Keratinocyte (primary cell): ENCODE measurements around the gene AHCY. TPM values are rescaled to one million over a fixed set of nuclear protein-coding genes. Genes with fewer than 3 reads are reported as not detected.
"Not testable (repeated sequence)": the region's sequence is repeated elsewhere in the genome, so short reads cannot be mapped to it uniquely, and the experiment has no call there.

Experiments
- DNase-seq: peaks from one replicate; pipeline ENCODE4 v3.0.0-alpha.2; 2011; ENCODE audit warnings: low read depth, missing footprints, low spot score
- FAIRE-seq: peaks from 2 replicates; lab custom pipeline; 2011; peaks lifted over from hg19 to GRCh38; lab: Jason Lieb, UNC
- H2AFZ ChIP-seq: 2 replicates; pipeline ENCODE4 v1.6.0; 2012; ENCODE audit warnings: low read length, control low read depth, inconsistent platforms; ENCODE audit not compliant: control insufficient read depth
- H3K27ac ChIP-seq: 2 replicates; pipeline ENCODE4 v1.5.1; 2011; ENCODE audit warnings: low read length; ENCODE audit not compliant: control insufficient read depth, insufficient read depth
- H3K27me3 ChIP-seq: 3 replicates; pipeline ENCODE4 v1.6.0; 2011; ENCODE audit warnings: low read length; ENCODE audit not compliant: control insufficient read depth, insufficient read depth; ENCODE audit errors: extremely low read depth
- H3K36me3 ChIP-seq, 2 experiments: 2 replicates in 1 of 2; 3 replicates in 1 of 2; pipeline ENCODE4 v1.5.1; 2011; ENCODE audit warnings: low read length in 2 of 2, mild to moderate bottlenecking in 1 of 2; ENCODE audit not compliant: control insufficient read depth in 2 of 2, insufficient read depth in 2 of 2; ENCODE audit errors: extremely low read depth in 1 of 2
- H3K4me1 ChIP-seq: 3 replicates; pipeline ENCODE4 v1.5.1; 2011; ENCODE audit warnings: low read length; ENCODE audit not compliant: control insufficient read depth, insufficient read depth; ENCODE audit errors: extremely low read depth
- H3K4me2 ChIP-seq: 3 replicates; pipeline ENCODE4 v1.6.0; 2011; ENCODE audit warnings: low read depth, low read length; ENCODE audit not compliant: control insufficient read depth, insufficient read depth; ENCODE audit errors: extremely low read depth
- H3K4me3 ChIP-seq, 3 experiments: fragments of 200-600 bp in 1 of 3; sonication (generic) in 1 of 3; 2 replicates in 2 of 3; 3 replicates in 1 of 3; pipeline ENCODE4 v1.5.1; 2011 to 2016; ENCODE audit warnings: low read length in 3 of 3, mild to moderate bottlenecking in 3 of 3, control low read depth in 2 of 3, inconsistent platforms in 1 of 3, low read depth in 1 of 3, mixed read lengths in 1 of 3, mixed run types in 1 of 3, moderate library complexity in 1 of 3; ENCODE audit not compliant: control insufficient read depth in 2 of 3, insufficient read depth in 2 of 3; ENCODE audit errors: extremely low read depth in 1 of 3
- H3K79me2 ChIP-seq: 2 replicates; pipeline ENCODE4 v1.6.0; 2012; ENCODE audit warnings: low read length; ENCODE audit not compliant: control insufficient read depth, insufficient read depth
- H3K9ac ChIP-seq: 3 replicates; pipeline ENCODE4 v1.6.0; 2011; ENCODE audit warnings: low read length; ENCODE audit not compliant: control insufficient read depth, insufficient read depth; ENCODE audit errors: extremely low read depth
- H3K9me1 ChIP-seq: 3 replicates; pipeline ENCODE4 v1.6.0; 2011; ENCODE audit warnings: low read length; ENCODE audit not compliant: control insufficient read depth, insufficient read depth; ENCODE audit errors: extremely low read depth
- H3K9me3 ChIP-seq: 2 replicates; pipeline ENCODE4 v1.5.1; 2012; ENCODE audit warnings: low read depth, low read length; ENCODE audit not compliant: control insufficient read depth
- H4K20me1 ChIP-seq: 3 replicates; pipeline ENCODE4 v1.6.0; 2011; ENCODE audit warnings: low read length; ENCODE audit not compliant: control insufficient read depth, insufficient read depth; ENCODE audit errors: extremely low read depth
- CTCF ChIP-seq, 3 experiments: IDR thresholded peaks in 1 of 3; conservative IDR thresholded peaks in 1 of 3; optimal IDR thresholded peaks in 1 of 3; 2 replicates in 2 of 3; 3 replicates in 1 of 3; pipeline versions ENCODE3 to v1.5.1; 2011; ENCODE audit warnings: low read length in 3 of 3, mild to moderate bottlenecking in 3 of 3, moderate library complexity in 2 of 3, control low read depth in 1 of 3, inconsistent platforms in 1 of 3; ENCODE audit not compliant: insufficient read depth in 2 of 3; ENCODE audit errors: extremely low read depth in 1 of 3
- EZH2 ChIP-seq: IDR thresholded peaks from one replicate; pipeline ENCODE4 v1.6.1; 2012; ENCODE audit warnings: inconsistent platforms, mild to moderate bottlenecking, low read length, moderate library complexity
- dilution Hi-C: fragments of 300-500 bp; cut with MboI; formaldehyde crosslinking; loops from one replicate; pipeline ENCODE4 v1.7.0; 2020; ENCODE audit warnings: low sequenced_read_pairs; ENCODE audit not compliant: extremely low pct_ligation_motif_present
- polyA plus RNA-seq, 5 experiments: library from polyadenylated mRNA; depleted of rRNA in 3 of 5; stranded (reverse) in 3 of 5; stranded (forward) in 1 of 5; unstranded in 1 of 5; fragments of >200 nt; gene quantifications; 1 replicate in 1 of 5; 2 replicates in 3 of 5; 3 replicates in 1 of 5; pipeline versions ENCODE4 v1.2.1 to v1.2.3, GENCODE V29; 2011 to 2012; ENCODE audit warnings: missing spikeins in 2 of 5, low read depth in 1 of 5, low replicate concordance in 1 of 5

Gene AHCY
- polyA plus RNA-seq, 1 donor (not counting 4 experiments of a cell fraction or from before 2014, with no cell fraction given), result 320 TPM

- Histone ChIP-seq H3K4me1 (peaks cover 4% of the 10 kb centered on the region), H3K79me2 (no peaks in the 10 kb centered on the region), H3K4me2 (no peak overlapping the region), H3K4me3 (no peak overlapping the region), H3K9ac (no peak overlapping the region), H3K27ac (no peak overlapping the region), H3K9me3 (no peaks in the 10 kb centered on the region), H4K20me1 (no peaks in the 10 kb centered on the region), H3K36me3 (no peaks in the 10 kb centered on the region), H2AFZ (no peak overlapping the region), H3K9me1 (no peaks in the 10 kb centered on the region), H3K27me3 (no peaks in the 10 kb centered on the region)
- FAIRE-seq, result no peak
- DNase-seq, result no peak
- TF ChIP-seq EZH2 (no peak), CTCF (optimal IDR thresholded peaks at IDR 0.05 in 1 of 3, IDR thresholded peaks at IDR 0.05 in 1 of 3, conservative IDR thresholded peaks at IDR 0.05 in 1 of 3; ENCODE audit: extremely low read depth in 1 of 3, insufficient read depth in 2 of 3, low read length in 3 of 3) (no peak)
- dilution Hi-C loops, result no loop called here
Measured at GRCh38 chr20:34328928-34329677, 25.9 kb upstream of the AHCY start.

- dilution Hi-C loops, H3K4me2 ChIP-seq, FAIRE-seq: not testable (repeated sequence)
Measured at GRCh38 chr20:34328207-34328606, 25.1 kb upstream of the AHCY start.

GRCh38 chr20:34324541-34324940 lies 21.4 kb upstream of the AHCY start:
- no peak for DNase-seq
- no peaks in the 10 kb centered on the region for H4K20me1 ChIP-seq
- no peak for FAIRE-seq
- H3K4me1 ChIP-seq, result peaks cover 4% of the 10 kb centered on the region
- H3K9me3 ChIP-seq, result no peaks in the 10 kb centered on the region
- H3K4me2 ChIP-seq, result no peak overlapping the region
- no peak overlapping the region for H3K4me3 ChIP-seq
- no peak overlapping the region for H3K27ac ChIP-seq
- H2AFZ ChIP-seq, result peak overlapping the region; percentile 56
- H3K27me3 ChIP-seq, result no peaks in the 10 kb centered on the region
- dilution Hi-C loops, result no loop called here
- H3K79me2 ChIP-seq, result no peaks in the 10 kb centered on the region
- TF ChIP-seq EZH2 (no peak), CTCF (optimal IDR thresholded peaks at IDR 0.05 in 1 of 3, IDR thresholded peaks at IDR 0.05 in 1 of 3, conservative IDR thresholded peaks at IDR 0.05 in 1 of 3; ENCODE audit: extremely low read depth in 1 of 3, insufficient read depth in 2 of 3, low read length in 3 of 3) (no peak)
- H3K9ac ChIP-seq, result no peak overlapping the region
- H3K36me3 ChIP-seq, result no peaks in the 10 kb centered on the region
- H3K9me1 ChIP-seq, result no peaks in the 10 kb centered on the region

More at GRCh38 chr20:34328207-34328606, 25.1 kb upstream of the AHCY start:
- not testable (repeated sequence) for H3K79me2 ChIP-seq, H3K36me3 ChIP-seq, H4K20me1 ChIP-seq, H3K27ac ChIP-seq, H3K4me1 ChIP-seq, H3K27me3 ChIP-seq, H3K9ac ChIP-seq, H3K9me1 ChIP-seq, H3K4me3 ChIP-seq, DNase-seq, H2AFZ ChIP-seq, H3K9me3 ChIP-seq
